BJ (cell line): Measurements from ENCODE around the gene TRAF7. TPM values are rescaled to one million over a fixed set of nuclear protein-coding genes. Genes with fewer than 3 reads are reported as not detected.

Experiments
- CTCF ChIA-PET: fragments of 350-600 bp; formaldehyde crosslinking; extraction: SDS; loops from one replicate; lab custom pipeline; 2021; ENCODE audit warnings: antibody characterized with exemption, inconsistent platforms; lab: Yijun Ruan, JAX
- POLR2A ChIA-PET: fragments of 300-600 bp; sonication (Branson Sonifier 250); formaldehyde crosslinking; extraction: SDS; loops from one replicate; lab custom pipeline; 2021; ENCODE audit warnings: antibody characterized with exemption; lab: Charles Lee
- DNase-seq: peaks from one replicate; pipeline ENCODE4 v3.0.0-alpha.2; 2011; ENCODE audit warnings: low read depth
- H3K27me3 ChIP-seq: 2 replicates; pipeline ENCODE4 v1.6.0; 2011; ENCODE audit warnings: low read length; ENCODE audit not compliant: control insufficient read depth, insufficient read depth
- H3K36me3 ChIP-seq: 2 replicates; pipeline ENCODE4 v1.5.1; 2011; ENCODE audit warnings: low read length; ENCODE audit not compliant: control insufficient read depth, insufficient read depth
- H3K4me3 ChIP-seq: 2 replicates; pipeline ENCODE4 v1.5.1; 2011; ENCODE audit warnings: low read depth, mild to moderate bottlenecking, control low read depth, low read length
- CTCF ChIP-seq: IDR thresholded peaks from 2 replicates; pipeline ENCODE4 v1.5.1; 2011; ENCODE audit warnings: low read depth, mild to moderate bottlenecking, control low read depth, inconsistent platforms, low read length, moderate library complexity; ENCODE audit not compliant: insufficient read depth
- polyA plus RNA-seq: library from polyadenylated mRNA; depleted of rRNA; stranded (reverse); fragments of >200 nt; gene quantifications from 2 replicates; pipeline ENCODE4 v1.2.3, GENCODE V29; 2011

Gene TRAF7
- polyA plus RNA-seq, 1 experiment, result 68.1 TPM

DNA sequence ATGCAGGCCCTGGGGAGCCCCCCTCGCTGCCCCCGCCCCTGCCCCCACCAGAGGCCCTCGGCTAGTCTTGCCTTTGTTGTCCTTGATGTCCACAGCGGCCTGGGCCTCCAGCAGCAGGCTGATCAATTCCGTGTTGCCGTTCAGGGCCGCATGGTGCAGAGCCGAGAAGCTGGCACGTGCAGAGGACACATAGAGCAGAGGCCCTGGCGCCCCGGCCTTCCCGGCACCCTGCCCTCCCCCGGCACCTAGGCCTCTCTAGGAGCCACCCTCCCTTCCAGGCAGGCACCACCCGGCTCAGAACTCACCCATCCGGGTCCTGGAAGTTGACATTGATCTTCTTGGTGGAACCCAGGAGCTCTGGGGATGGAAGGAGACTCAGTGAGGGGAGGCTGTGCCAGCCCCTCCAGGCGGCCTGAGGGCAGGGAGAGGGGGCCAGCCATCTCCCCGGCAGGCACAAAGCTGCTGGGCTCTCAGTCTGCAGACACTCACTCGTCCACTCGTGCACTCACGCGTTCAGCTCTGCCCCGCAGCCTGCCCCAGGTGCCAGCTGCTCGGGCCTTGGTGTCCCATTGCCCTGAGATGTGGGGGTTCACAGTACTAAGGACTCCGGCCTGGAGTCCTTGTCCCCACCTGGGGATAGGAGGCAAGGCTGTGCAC lies 34.5 kb downstream of the TRAF7 start:
- Histone ChIP-seq H3K27me3 (peaks cover 11% of the 10 kb centered on the region), H3K36me3 (no peaks in the 10 kb centered on the region), H3K4me3 (no peak overlapping the region)
- no peak for DNase-seq
- POLR2A ChIA-PET, result no interaction called here
- TF ChIP-seq CTCF, result no peak
- CTCF ChIA-PET, result interaction anchor here (0.5 kb wide), 1 partner anchor 661 kb away, joined by 3 read pairs; no protein-coding TSS in a partner anchor

DNA sequence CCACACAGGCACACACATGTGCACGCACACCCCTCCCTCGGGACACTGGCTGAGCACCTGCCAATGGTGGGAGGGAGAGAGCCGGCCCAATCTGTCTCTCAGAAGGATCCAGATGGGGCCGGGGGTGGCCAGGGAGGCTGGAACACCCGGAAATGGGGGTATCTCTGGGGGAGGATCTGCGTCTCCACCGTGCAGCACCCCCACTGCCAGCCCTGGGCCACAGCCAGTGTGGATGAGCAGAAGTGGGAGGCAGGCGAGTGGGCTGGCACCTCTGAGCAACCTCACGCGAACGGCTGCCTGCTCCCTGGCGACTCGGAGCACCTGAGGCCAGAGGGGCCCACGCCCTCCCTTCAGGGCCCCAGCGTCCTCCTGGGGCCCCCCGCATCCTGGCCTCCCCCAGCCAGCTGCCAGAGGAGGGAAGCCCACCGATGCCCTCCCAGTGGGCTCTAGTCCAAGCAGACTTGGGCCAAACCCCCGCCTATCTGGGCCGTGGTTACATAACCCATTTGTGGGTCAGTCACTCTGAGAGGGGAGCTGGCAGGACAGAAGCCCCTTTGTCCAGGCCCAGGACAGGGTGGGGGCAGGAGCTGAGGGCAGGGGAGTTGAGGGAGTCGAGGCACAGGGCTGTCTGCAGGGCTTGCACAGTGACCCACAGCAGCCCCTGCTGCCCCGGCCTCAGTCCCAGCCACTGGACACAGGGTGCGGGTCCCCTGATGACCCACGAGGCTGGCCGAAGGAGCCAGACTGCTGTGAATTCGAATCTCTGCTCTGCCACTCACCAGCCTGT lies 35.3 kb downstream of the TRAF7 start:
- DNase-seq, result no peak
- Histone ChIP-seq H3K27me3 (peaks cover 16% of the 10 kb centered on the region), H3K36me3 (no peaks in the 10 kb centered on the region), H3K4me3 (no peak overlapping the region)
- CTCF ChIA-PET, result interaction anchor here (0.5 kb wide), 1 partner anchor 660 kb away, joined by 3 read pairs; no protein-coding TSS in a partner anchor
- POLR2A ChIA-PET, result no interaction called here
- TF ChIP-seq CTCF, result no peak

DNA sequence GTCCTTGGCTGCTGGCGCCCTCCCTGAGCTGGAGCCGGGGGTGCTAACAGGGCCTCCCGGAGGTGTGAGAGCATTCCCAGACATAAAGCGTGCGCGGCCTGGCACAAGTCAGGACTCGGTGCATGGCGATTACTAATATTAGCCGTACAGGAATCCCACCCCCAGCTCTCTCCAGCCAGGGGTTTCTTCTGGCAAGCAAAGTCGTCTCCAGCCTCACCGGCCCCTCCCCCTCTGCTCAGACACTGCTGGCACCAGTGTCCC lies 35.8 kb downstream of the TRAF7 start:
- DNase-seq, result no peak
- POLR2A ChIA-PET, result no interaction called here
- TF ChIP-seq CTCF, result no peak
- Histone ChIP-seq H3K27me3 (peaks cover 16% of the 10 kb centered on the region), H3K4me3 (no peak overlapping the region), H3K36me3 (no peaks in the 10 kb centered on the region)
- CTCF ChIA-PET, result no interaction called here

DNA sequence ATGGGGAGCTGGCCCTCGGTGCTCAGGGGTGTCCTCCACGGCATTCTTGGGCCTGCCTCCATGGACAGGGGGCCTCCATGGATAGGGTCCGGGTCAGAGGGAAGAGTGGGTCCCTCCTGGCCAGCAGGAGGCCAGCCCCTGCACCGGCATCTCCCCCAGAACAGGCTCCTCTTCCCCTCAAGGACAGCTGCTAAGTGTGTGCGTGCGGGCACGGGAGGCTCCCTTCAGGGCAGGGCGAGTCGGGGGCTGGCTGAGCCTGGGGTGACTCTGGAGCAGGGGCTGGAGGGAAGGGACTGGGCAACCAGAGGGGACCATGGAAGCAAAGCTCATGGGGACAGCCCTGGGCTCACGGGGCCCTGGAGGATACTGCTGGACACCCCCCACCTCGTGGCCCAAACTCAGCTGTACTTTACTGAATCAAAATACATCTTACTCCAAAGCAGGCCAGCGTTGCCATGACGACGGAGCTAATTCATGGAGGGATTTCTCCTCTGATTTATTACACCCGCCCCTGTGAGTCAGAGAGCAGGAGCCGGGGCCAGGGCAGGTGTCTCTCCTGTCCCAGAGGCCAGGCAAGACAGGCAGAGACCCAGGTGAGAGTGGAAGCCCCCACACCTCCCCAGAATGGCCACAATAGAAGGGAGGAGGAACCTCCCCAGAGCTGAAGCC lies 38.7 kb downstream of the TRAF7 start:
- POLR2A ChIA-PET, result interaction anchor here (0.5 kb wide), 1 partner anchor 15 kb away, joined by 3 read pairs; no protein-coding TSS in a partner anchor
- H3K36me3 ChIP-seq, result no peaks in the 10 kb centered on the region
- CTCF ChIA-PET, result interaction anchor here (0.6 to 1.7 kb wide), 4 partner anchors 13 to 1540 kb away, joined by 3 to 5 read pairs (median 3); partner anchors contain the start of gene TRAF7
- no peak overlapping the region for H3K4me3 ChIP-seq
- peaks cover 28% of the 10 kb centered on the region for H3K27me3 ChIP-seq
- TF ChIP-seq CTCF, result no peak
- DNase-seq, result no peak

DNA sequence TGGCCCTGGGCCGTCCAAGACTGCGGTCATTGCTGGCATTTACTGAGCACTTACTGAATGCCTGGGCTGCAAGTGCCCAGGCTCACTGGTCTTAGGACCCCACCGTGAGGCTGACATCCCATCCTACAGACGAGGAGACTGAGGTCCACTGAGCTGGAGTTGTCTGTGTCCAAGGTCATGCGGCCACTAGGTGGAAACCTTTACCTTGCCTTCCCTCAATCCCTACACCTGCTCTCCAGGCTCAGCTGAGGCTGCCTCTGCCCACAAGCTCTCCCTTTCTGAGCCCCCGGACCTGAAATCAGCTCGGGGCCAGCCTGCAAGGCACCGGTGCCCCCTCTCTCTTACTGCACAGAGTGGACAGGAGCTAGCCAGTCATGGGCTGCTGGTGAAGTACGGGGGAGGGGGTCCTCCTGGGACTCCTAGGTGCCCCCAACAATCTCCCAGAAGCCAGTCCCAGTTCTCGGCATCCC lies 39.3 kb downstream of the TRAF7 start:
- Histone ChIP-seq H3K27me3 (peaks cover 29% of the 10 kb centered on the region), H3K4me3 (no peak overlapping the region), H3K36me3 (no peaks in the 10 kb centered on the region)
- peak; percentile 13; the same call in 1 of the 2 replicates for TF ChIP-seq CTCF
- ChIA-PET CTCF (interaction anchor here (0.6 to 1.7 kb wide), 5 partner anchors 14 to 1541 kb away, joined by 3 to 5 read pairs (median 3); partner anchors contain the start of gene TRAF7), POLR2A (no interaction called here)
- DNase-seq, result no peak
